Fibroblast of lung (primary cell): ENCODE measurements around the gene SSBP3.

Experiments used
- CTCF ChIP-seq, 2 donors: IDR thresholded peaks in 1 of 2; conservative IDR thresholded peaks in 1 of 2; 1 replicate in 1 of 2; 2 replicates in 1 of 2; pipeline ENCODE4 v1.5.1; 2011 to 2012; ENCODE audit warnings: low read length in 2 of 2, control low read depth in 1 of 2, inconsistent platforms in 1 of 2, low read depth in 1 of 2, mild to moderate bottlenecking in 1 of 2
- EZH2 ChIP-seq: IDR thresholded peaks from 2 replicates; pipeline ENCODE4 v1.5.1; 2012; ENCODE audit warnings: low read length, control low read depth, mild to moderate bottlenecking; ENCODE audit errors: missing control alignments

- no peak for TF ChIP-seq CTCF (conservative IDR thresholded peaks at IDR 0.05 in 1 of 2, IDR thresholded peaks at IDR 0.05 in 1 of 2; ENCODE audit: low read depth in 1 of 2, low read length in 2 of 2)
- TF ChIP-seq EZH2 = no peak
Measured at GRCh38 chr1:54250670-54251069, 155.5 kb downstream of the SSBP3 start.
